SU-DHL-6 (cell line): ENCODE data around the gene CHST6.

Experiments used
- H2AFZ ChIP-seq: fragments of 200-600 bp; sonication (generic); 2 replicates; pipeline ENCODE4 v1.6.1; 2014; ENCODE audit warnings: low read depth, mild to moderate bottlenecking, moderate library complexity, mixed read lengths, antibody characterized with exemption, low read length; ENCODE audit not compliant: severe bottlenecking
- H3F3A ChIP-seq: fragments of 200-600 bp; shearing (Covaris generic); 2 replicates; pipeline ENCODE4 v1.6.0; 2016; ENCODE audit warnings: antibody characterized with exemption, mild to moderate bottlenecking; ENCODE audit not compliant: insufficient read depth
- H3K27ac ChIP-seq: fragments of 200-600 bp; sonication (generic); 2 replicates; pipeline ENCODE4 v1.5.1; 2016; ENCODE audit warnings: low read depth, mild to moderate bottlenecking, low read length, moderate library complexity, mixed read lengths
- H3K27me3 ChIP-seq: fragments of 200-600 bp; sonication (generic), shearing (Covaris generic); 2 replicates; pipeline ENCODE4 v1.6.0; 2014; ENCODE audit warnings: mild to moderate bottlenecking, low read length
- H3K36me3 ChIP-seq: fragments of 200-600 bp; sonication (generic); 2 replicates; pipeline ENCODE4 v1.6.1; 2014; ENCODE audit warnings: mild to moderate bottlenecking, low read length, mixed read lengths
- H3K4me2 ChIP-seq: fragments of 300-600, 200-600 bp; shearing (Covaris generic), sonication (generic); 2 replicates; pipeline ENCODE4 v1.6.0; 2014; ENCODE audit warnings: low read length, low read depth, mild to moderate bottlenecking; ENCODE audit not compliant: poor library complexity, severe bottlenecking
- H3K4me3 ChIP-seq: fragments of 200-600 bp; sonication (generic); 2 replicates; pipeline ENCODE4 v1.5.1; 2014; ENCODE audit warnings: antibody characterized with exemption, low read length, mild to moderate bottlenecking, mixed read lengths; ENCODE audit not compliant: insufficient read depth, poor library complexity, severe bottlenecking
- H3K79me2 ChIP-seq: fragments of 200-600 bp; sonication (generic); 2 replicates; pipeline ENCODE4 v1.6.1; 2014; ENCODE audit warnings: mild to moderate bottlenecking, low read length, moderate library complexity; ENCODE audit not compliant: insufficient read depth
- H3K9ac ChIP-seq: fragments of 200-600 bp; sonication (generic); 2 replicates; pipeline ENCODE4 v1.7.0; 2014; ENCODE audit warnings: mild to moderate bottlenecking, low read length
- H3K9me2 ChIP-seq: fragments of 200-600 bp; sonication (generic); replicated peaks from 2 replicates; pipeline ENCODE4 v1.6.1; 2014; ENCODE audit warnings: low read length; ENCODE audit not compliant: insufficient read depth
- H3K9me3 ChIP-seq: fragments of 200-600 bp; sonication (generic); 2 replicates; pipeline ENCODE4 v1.6.1; 2014; ENCODE audit warnings: low read length, mixed read lengths; ENCODE audit not compliant: insufficient read depth
- H4K20me1 ChIP-seq: fragments of 200-600 bp; sonication (generic); 2 replicates; pipeline ENCODE4 v1.6.1; 2014; ENCODE audit warnings: low read depth, mild to moderate bottlenecking, antibody characterized with exemption, low read length, moderate library complexity, mixed read lengths
- CTCF ChIP-seq: fragments of 200-600 bp; sonication (generic); IDR thresholded peaks from one replicate; pipeline ENCODE4 v1.5.1; 2017; ENCODE audit warnings: antibody characterized with exemption, mild to moderate bottlenecking, low read length, moderate library complexity; ENCODE audit not compliant: insufficient read depth, poor library complexity, severe bottlenecking
- EZH2phosphoT487 ChIP-seq: fragments of 200-600 bp; sonication (generic), shearing (Covaris generic); conservative IDR thresholded peaks from 2 replicates; pipeline ENCODE4 v1.6.1; 2018; ENCODE audit warnings: mild to moderate bottlenecking, antibody characterized with exemption, low read length, moderate library complexity, mixed read lengths

CHST6 gene

GRCh38 chr16:75476817-75477216, 18.4 kb downstream of the CHST6 start:
- Histone ChIP-seq H4K20me1 (no peaks in the 10 kb centered on the region), H2AFZ (no peak overlapping the region), H3K4me2 (no peak overlapping the region), H3K9me3 (no peaks in the 10 kb centered on the region), H3K9me2 (no peaks in the 10 kb centered on the region), H3F3A (no peaks in the 10 kb centered on the region), H3K9ac (no peak overlapping the region), H3K27ac (no peak overlapping the region), H3K4me3 (no peak overlapping the region), H3K79me2 (no peaks in the 10 kb centered on the region), H3K27me3 (no peaks in the 10 kb centered on the region), H3K36me3 (no peaks in the 10 kb centered on the region)
- TF ChIP-seq CTCF (no peak), EZH2phosphoT487 (no peak)

- Histone ChIP-seq H3K4me2 (no peak overlapping the region), H4K20me1 (no peaks in the 10 kb centered on the region), H3K36me3 (no peaks in the 10 kb centered on the region), H2AFZ (no peak overlapping the region), H3K9me2 (no peaks in the 10 kb centered on the region), H3K9ac (no peak overlapping the region), H3K79me2 (no peaks in the 10 kb centered on the region), H3K27me3 (no peaks in the 10 kb centered on the region), H3F3A (no peaks in the 10 kb centered on the region), H3K4me3 (no peak overlapping the region), H3K27ac (no peak overlapping the region), H3K9me3 (no peaks in the 10 kb centered on the region)
- TF ChIP-seq CTCF, result no peak
- no peak for TF ChIP-seq EZH2phosphoT487
Measured at GRCh38 chr16:75475420-75475847, 19.8 kb downstream of the CHST6 start.

GRCh38 chr16:75472908-75473877, 22.0 kb downstream of the CHST6 start:
- no peaks in the 10 kb centered on the region for H3K9me2 ChIP-seq
- TF ChIP-seq CTCF (no peak), EZH2phosphoT487 (no peak)
- no peak overlapping the region for H3K27ac ChIP-seq
- no peak overlapping the region for H2AFZ ChIP-seq
- no peaks in the 10 kb centered on the region for H3K79me2 ChIP-seq
- no peak overlapping the region for H3K9ac ChIP-seq
- no peaks in the 10 kb centered on the region for H3K36me3 ChIP-seq
- no peaks in the 10 kb centered on the region for H3K9me3 ChIP-seq
- H3K4me3 ChIP-seq, result no peak overlapping the region
- no peaks in the 10 kb centered on the region for H3K27me3 ChIP-seq
- H4K20me1 ChIP-seq, result no peaks in the 10 kb centered on the region
- no peaks in the 10 kb centered on the region for H3F3A ChIP-seq
- no peak overlapping the region for H3K4me2 ChIP-seq
